Neuronal stem cell (in vitro differentiated cells): Measurements from ENCODE around the gene VPS4B.

Experiments used
- DNase-seq: peaks from one replicate; pipeline ENCODE4 v3.0.0-alpha.2; 2013; ENCODE audit warnings: low spot score
- H2AFZ ChIP-seq: one replicate; pipeline ENCODE4 v1.6.1; 2013; ENCODE audit warnings: mild to moderate bottlenecking, low read length, inconsistent platforms
- H2AK5ac ChIP-seq: 2 replicates; pipeline ENCODE4 v1.6.1; 2013; ENCODE audit warnings: low read depth, mild to moderate bottlenecking, inconsistent platforms, low read length, moderate library complexity, mixed read lengths
- H2BK120ac ChIP-seq: 2 replicates; pipeline ENCODE4 v1.6.1; 2013; ENCODE audit warnings: low read depth, mild to moderate bottlenecking, inconsistent platforms, low read length, moderate library complexity, mixed read lengths
- H2BK12ac ChIP-seq: one replicate; pipeline ENCODE4 v1.6.1; 2013; ENCODE audit warnings: low read length, inconsistent platforms
- H2BK15ac ChIP-seq: 2 replicates; pipeline ENCODE4 v1.6.1; 2013; ENCODE audit warnings: mild to moderate bottlenecking, low read length, inconsistent platforms, mixed read lengths
- H2BK5ac ChIP-seq: one replicate; pipeline ENCODE4 v1.6.1; 2013; ENCODE audit warnings: inconsistent platforms, mild to moderate bottlenecking, low read length, moderate library complexity
- H3K14ac ChIP-seq: one replicate; pipeline ENCODE4 v1.6.1; 2013; ENCODE audit warnings: low read length, inconsistent platforms
- H3K18ac ChIP-seq: 2 replicates; pipeline ENCODE4 v1.6.1; 2013; ENCODE audit warnings: low read length, inconsistent platforms
- H3K23ac ChIP-seq: 2 replicates; pipeline ENCODE4 v1.6.1; 2013; ENCODE audit warnings: low read depth, mild to moderate bottlenecking, mixed read lengths, low read length, inconsistent platforms; ENCODE audit not compliant: poor library complexity
- H3K27ac ChIP-seq: replicated peaks from 3 replicates; pipeline ENCODE4 v1.5.1; 2013; ENCODE audit warnings: low read length, inconsistent platforms
- H3K27me3 ChIP-seq, 3 experiments: 2 replicates each; pipeline ENCODE4 v1.6.1; 2013; ENCODE audit warnings: low read length in 3 of 3, mild to moderate bottlenecking in 2 of 3, inconsistent platforms in 1 of 3, low read depth in 1 of 3, mixed read lengths in 1 of 3, moderate library complexity in 1 of 3; ENCODE audit not compliant: control insufficient read depth in 3 of 3, insufficient read depth in 3 of 3
- H3K36me3 ChIP-seq, 2 donors: replicated peaks in 1 of 2; 2 replicates each; pipeline ENCODE4 v1.6.1; 2013; ENCODE audit warnings: low read length in 2 of 2; ENCODE audit not compliant: control insufficient read depth in 2 of 2, insufficient read depth in 2 of 2
- H3K4ac ChIP-seq: 2 replicates; pipeline ENCODE4 v1.6.1; 2013; ENCODE audit warnings: inconsistent platforms, mild to moderate bottlenecking, low read length, moderate library complexity
- H3K4me1 ChIP-seq, 2 donors: 1 replicate in 1 of 2; 2 replicates in 1 of 2; pipeline ENCODE4 v1.6.1; 2013; ENCODE audit warnings: low read length in 2 of 2, low read depth in 1 of 2; ENCODE audit not compliant: control insufficient read depth in 2 of 2, insufficient read depth in 1 of 2
- H3K4me2 ChIP-seq: one replicate; pipeline ENCODE4 v1.6.1; 2013; ENCODE audit warnings: mild to moderate bottlenecking, low read length, inconsistent platforms; ENCODE audit not compliant: insufficient read depth, poor library complexity, severe bottlenecking
- H3K4me3 ChIP-seq, 2 donors: 2 replicates each; pipeline ENCODE4 v1.5.1; 2013; ENCODE audit warnings: low read length in 2 of 2, mild to moderate bottlenecking in 2 of 2, inconsistent platforms in 1 of 2, moderate library complexity in 1 of 2
- H3K79me1 ChIP-seq: one replicate; pipeline ENCODE4 v1.6.1; 2013; ENCODE audit warnings: low read depth, mild to moderate bottlenecking, inconsistent platforms, low read length, moderate library complexity
- H3K9ac ChIP-seq: one replicate; pipeline ENCODE4 v1.6.1; 2013; ENCODE audit warnings: mild to moderate bottlenecking, low read depth, low read length, inconsistent platforms; ENCODE audit not compliant: poor library complexity
- H3K9me3 ChIP-seq, 2 donors: replicated peaks in 1 of 2; 2 replicates each; pipeline versions ENCODE3 to v1.6.1; 2013; ENCODE audit warnings: low read length in 2 of 2, mild to moderate bottlenecking in 2 of 2, inconsistent platforms in 1 of 2, low read depth in 1 of 2, mixed read lengths in 1 of 2, moderate library complexity in 1 of 2; ENCODE audit not compliant: control insufficient read depth in 2 of 2, insufficient read depth in 1 of 2
- H4K8ac ChIP-seq: one replicate; pipeline ENCODE4 v1.6.1; 2013; ENCODE audit warnings: low read depth, mild to moderate bottlenecking, inconsistent platforms, low read length, moderate library complexity
- H4K91ac ChIP-seq: one replicate; pipeline ENCODE4 v1.6.1; 2013; ENCODE audit warnings: low read length, low read depth, mild to moderate bottlenecking, inconsistent platforms; ENCODE audit not compliant: poor library complexity
- WGBS, 2 donors: extraction: QIAGEN DNeasy Blood & Tissue Kit; methylation state at CpG; one replicate each; pipeline ENCODE4 v1.1.7; 2013; ENCODE audit warnings: missing lambda C conversion rate in 2 of 2, mixed read lengths in 1 of 2; ENCODE audit not compliant: insufficient read length in 2 of 2, insufficient replicate concordance in 1 of 2; ENCODE audit errors: extremely low coverage in 2 of 2; 5-methylcytosine and 5-hydroxymethylcytosine counted together

VPS4B gene

DNA sequence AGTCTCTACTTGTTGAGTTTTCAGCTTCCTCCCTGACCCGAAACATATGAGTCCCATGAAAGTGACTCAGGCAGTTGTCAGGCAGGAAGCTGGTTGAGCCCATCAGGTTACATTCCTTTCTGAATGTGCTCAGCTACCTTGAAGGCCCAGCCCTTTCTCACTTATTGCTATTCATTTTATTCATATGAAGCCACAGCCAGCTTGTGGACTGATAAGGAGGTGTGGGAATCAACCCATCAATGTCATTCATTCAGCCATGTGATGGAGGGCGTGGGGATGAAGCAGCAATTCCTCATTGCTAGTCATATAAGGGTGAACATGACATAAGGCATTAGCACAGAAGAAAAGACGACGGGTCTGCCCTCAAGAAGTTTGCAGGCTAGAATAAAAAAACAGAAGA, 5.3 kb upstream of the VPS4B start:
- DNase-seq, result no peak
- Histone ChIP-seq H3K9me3 (peaks cover 0 to 2% of the 10 kb centered on the region in 2 donors), H3K4me3 (no peak overlapping the region), H3K27ac (no peak overlapping the region), H3K4me2 (no peak overlapping the region), H2BK15ac (no peak overlapping the region), H2BK12ac (no peak overlapping the region), H3K4ac (no peak overlapping the region), H3K23ac (no peak overlapping the region), H3K4me1 (no peaks in the 10 kb centered on the region), H3K79me1 (no peaks in the 10 kb centered on the region), H2BK5ac (no peak overlapping the region), H3K14ac (no peak overlapping the region), H2AFZ (peak overlapping the region; percentile 9), H3K27me3 (peaks cover 0 to 9% (median 0%) of the 10 kb centered on the region in 3 experiments), H4K8ac (no peak overlapping the region), H4K91ac (no peak overlapping the region), H3K36me3 (no peaks in the 10 kb centered on the region), H3K18ac (no peak overlapping the region), H2BK120ac (no peak overlapping the region), H3K9ac (no peak overlapping the region), H2AK5ac (no peak overlapping the region)
- WGBS, 2 donors, result no CpG with 5 or more reads among the region's 4 CpGs

DNA sequence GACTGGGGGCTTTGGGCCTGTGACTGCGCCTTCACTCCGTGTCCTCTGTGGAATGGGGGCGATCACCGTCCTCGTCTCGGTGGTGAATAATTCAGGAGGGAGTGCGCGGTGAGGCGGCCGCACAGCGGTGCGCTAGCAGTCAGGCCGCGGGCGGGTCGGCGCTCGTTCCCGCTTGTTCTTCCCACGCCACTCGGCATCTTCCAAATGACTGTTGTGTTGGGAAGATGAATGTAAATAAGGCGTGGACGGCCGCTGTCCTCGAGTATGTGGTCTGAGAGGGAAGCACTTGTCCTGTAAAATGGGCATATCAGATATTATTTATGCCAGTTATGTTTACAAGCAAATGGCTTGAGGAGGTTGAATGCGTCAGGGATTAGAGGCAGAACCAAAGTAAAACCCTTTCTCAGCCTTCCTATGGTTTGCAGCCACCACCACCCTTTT, 608 bp upstream of the VPS4B start:
- H2BK5ac ChIP-seq, result no peak overlapping the region
- H3K9me3 ChIP-seq, result no peaks in the 10 kb centered on the region
- H3K79me1 ChIP-seq, result peaks cover 1% of the 10 kb centered on the region
- H3K27ac ChIP-seq, result peak overlapping the region; percentile 78
- no peak overlapping the region for H2BK120ac ChIP-seq
- DNase-seq, result no peak
- peak overlapping the region; percentile 91 for H2AFZ ChIP-seq
- peaks cover 5% of the 10 kb centered on the region in 2 donors for H3K4me1 ChIP-seq
- H4K8ac ChIP-seq, result peak overlapping the region; percentile 87
- H3K4me2 ChIP-seq, result peak overlapping the region; percentile 65
- peak overlapping the region; percentile 78 for H3K4ac ChIP-seq
- peak overlapping the region; percentile 40 for H3K23ac ChIP-seq
- H3K36me3 ChIP-seq, result peaks cover 2 to 30% of the 10 kb centered on the region in 2 donors
- no peak overlapping the region for H3K14ac ChIP-seq
- WGBS, 2 donors, result no CpG with 5 or more reads among the region's 26 CpGs
- no peak overlapping the region for H4K91ac ChIP-seq
- no peak overlapping the region for H2BK15ac ChIP-seq
- peak overlapping the region; percentile 66 for H3K18ac ChIP-seq
- H2AK5ac ChIP-seq, result peak overlapping the region; percentile 33
- peak overlapping the region; percentile 83 to 90 for H3K4me3 ChIP-seq
- peak overlapping the region; percentile 98 for H3K9ac ChIP-seq
- no peak overlapping the region for H2BK12ac ChIP-seq
- no peaks in the 10 kb centered on the region for H3K27me3 ChIP-seq

DNA sequence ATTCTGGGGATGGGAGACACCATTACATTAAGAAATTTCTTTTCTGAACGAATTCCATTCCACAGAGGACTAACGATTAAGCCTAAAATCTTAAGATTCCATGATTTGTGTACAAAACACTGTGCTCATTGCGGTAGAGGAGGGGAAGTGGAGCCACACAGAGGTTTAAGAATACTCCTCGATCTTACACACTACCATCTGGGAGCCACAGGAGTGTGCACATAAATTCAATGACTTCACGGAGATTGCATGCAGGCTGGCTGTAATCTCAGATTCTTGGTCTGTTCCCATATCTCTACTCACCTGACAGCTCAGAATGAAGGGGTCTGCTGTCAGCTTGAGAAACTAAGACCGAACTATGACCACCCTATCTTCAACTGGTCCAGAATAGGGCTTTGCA, 762 bp downstream of the VPS4B start:
- Histone ChIP-seq H2AFZ (peak overlapping the region; percentile 94), H2BK5ac (no peak overlapping the region), H2AK5ac (no peak overlapping the region), H3K27me3 (no peaks in the 10 kb centered on the region), H3K9me3 (no peaks in the 10 kb centered on the region), H3K4me1 (peaks cover 5% of the 10 kb centered on the region in 2 donors), H4K91ac (no peak overlapping the region), H2BK120ac (no peak overlapping the region), H3K4me3 (peak overlapping the region; percentile 83), H4K8ac (no peak overlapping the region), H3K14ac (no peak overlapping the region), H3K4ac (no peak overlapping the region), H3K27ac (no peak overlapping the region), H3K9ac (peak overlapping the region; percentile 56), H3K18ac (no peak overlapping the region), H2BK12ac (no peak overlapping the region), H2BK15ac (no peak overlapping the region), H3K23ac (no peak overlapping the region), H3K36me3 (peaks cover 8 to 44% of the 10 kb centered on the region in 2 donors), H3K4me2 (peak overlapping the region; percentile 87), H3K79me1 (peaks cover 1% of the 10 kb centered on the region)
- WGBS, 2 donors, result no CpG with 5 or more reads among the region's 6 CpGs
- DNase-seq, result no peak

DNA sequence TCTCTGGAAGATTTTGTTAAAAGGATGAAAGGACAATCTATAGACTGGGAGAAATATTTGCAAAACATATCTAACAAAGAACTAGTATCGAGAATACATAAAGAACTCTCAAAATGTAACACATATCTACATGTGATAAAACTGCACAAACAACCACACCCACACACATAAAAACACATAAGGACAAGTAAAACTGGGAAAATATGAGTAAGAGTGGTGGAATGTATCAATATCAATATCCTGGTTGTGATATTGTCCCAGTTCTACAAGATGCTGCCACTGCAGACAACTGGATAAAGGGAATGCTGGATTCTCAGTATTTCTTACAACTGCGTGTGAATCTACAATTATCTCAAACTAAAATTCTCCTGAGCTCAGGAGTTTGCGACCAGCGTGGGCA, 9.3 kb downstream of the VPS4B start:
- H4K8ac ChIP-seq, result no peak overlapping the region
- no peak overlapping the region for H3K18ac ChIP-seq
- H4K91ac ChIP-seq, result no peak overlapping the region
- no peak overlapping the region for H2BK12ac ChIP-seq
- H3K27me3 ChIP-seq, result no peaks in the 10 kb centered on the region
- H2AK5ac ChIP-seq, result no peak overlapping the region
- no peak overlapping the region for H3K4me2 ChIP-seq
- no peak overlapping the region for H3K4ac ChIP-seq
- peaks cover 25 to 92% of the 10 kb centered on the region in 2 donors for H3K36me3 ChIP-seq
- no peak overlapping the region for H3K14ac ChIP-seq
- H3K9ac ChIP-seq, result no peak overlapping the region
- H2BK120ac ChIP-seq, result no peak overlapping the region
- no peak overlapping the region for H3K23ac ChIP-seq
- no peaks in the 10 kb centered on the region for H3K79me1 ChIP-seq
- H3K4me3 ChIP-seq, result no peak overlapping the region
- H2BK15ac ChIP-seq, result no peak overlapping the region
- no peak overlapping the region for H3K27ac ChIP-seq
- WGBS, 2 donors, result no CpG with 5 or more reads among the region's 4 CpGs
- no peak overlapping the region for H2AFZ ChIP-seq
- H3K4me1 ChIP-seq, result no peaks in the 10 kb centered on the region
- DNase-seq, result no peak
- no peaks in the 10 kb centered on the region for H3K9me3 ChIP-seq
- H2BK5ac ChIP-seq, result no peak overlapping the region
